ENCODE results near the gene SYNPO.

The SYNPO gene

DNA sequence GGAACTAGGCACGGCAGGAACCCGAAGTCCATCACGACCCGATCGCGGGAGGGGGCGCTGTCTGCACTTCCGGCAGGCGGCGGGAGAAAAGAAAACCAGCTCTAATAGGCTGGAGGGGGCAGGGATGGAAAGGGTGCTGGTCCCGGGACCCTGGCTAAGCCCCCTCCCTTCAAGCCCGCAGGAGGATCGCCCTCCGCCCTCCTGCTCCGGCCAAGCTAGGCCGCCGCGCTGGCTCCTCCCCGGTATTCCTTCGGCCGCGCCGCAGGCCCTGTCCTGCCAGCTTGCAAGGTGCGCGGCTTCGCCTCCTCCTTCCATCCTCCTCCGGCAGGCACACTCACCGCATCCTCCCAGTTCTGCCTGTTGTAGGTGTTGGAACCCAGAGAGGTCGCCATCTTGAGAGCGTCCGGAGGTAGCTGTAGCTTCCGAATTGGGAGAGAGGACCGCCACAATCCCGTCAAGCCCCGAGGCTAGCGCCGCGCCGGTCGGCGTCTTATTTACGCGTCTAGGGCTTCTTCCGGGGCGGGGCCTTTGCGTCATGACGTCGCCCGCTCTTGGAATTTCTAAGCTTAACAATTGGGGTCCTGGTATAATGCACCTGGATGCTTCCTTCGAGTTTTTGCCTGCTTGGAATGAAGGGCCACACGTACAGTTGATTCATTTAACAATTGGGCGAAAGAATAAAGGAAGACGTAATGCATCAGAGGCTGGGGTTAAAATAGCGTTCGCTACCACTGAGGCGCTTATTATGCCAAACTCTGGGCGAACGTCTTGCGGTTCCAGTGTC lies 60.3 kb downstream of the SYNPO start, which contains the start of gene RBM22:
Gene RBM22 (minus strand): TSS at position 469 of the 784 bp plus-strand sequence. CDS start 77 bp downstream, at position 392.
- DNase-seq (peak; percentile 91), ATAC-seq (peak; percentile 98)

DNA sequence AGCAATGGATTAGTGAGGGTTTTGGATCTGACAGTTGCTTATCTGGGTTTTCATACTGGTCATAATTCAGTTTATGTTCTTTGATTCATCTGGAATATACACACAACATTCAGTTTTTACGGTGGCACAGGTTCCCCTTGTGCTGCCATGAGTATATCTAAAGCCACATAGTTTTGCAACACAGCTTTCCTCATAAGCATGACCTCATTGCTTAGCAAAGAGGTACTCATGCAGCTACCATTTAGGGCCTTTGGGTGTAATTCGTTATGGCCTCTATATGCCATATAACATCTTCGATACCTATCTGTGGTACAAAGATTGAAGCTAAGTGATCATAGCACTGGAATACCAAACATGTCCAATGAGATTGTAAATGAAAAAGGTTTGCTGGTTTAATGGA lies 63.3 kb downstream of the SYNPO start:
- ATAC-seq (no peak), DNase-seq (no peak)

DNA sequence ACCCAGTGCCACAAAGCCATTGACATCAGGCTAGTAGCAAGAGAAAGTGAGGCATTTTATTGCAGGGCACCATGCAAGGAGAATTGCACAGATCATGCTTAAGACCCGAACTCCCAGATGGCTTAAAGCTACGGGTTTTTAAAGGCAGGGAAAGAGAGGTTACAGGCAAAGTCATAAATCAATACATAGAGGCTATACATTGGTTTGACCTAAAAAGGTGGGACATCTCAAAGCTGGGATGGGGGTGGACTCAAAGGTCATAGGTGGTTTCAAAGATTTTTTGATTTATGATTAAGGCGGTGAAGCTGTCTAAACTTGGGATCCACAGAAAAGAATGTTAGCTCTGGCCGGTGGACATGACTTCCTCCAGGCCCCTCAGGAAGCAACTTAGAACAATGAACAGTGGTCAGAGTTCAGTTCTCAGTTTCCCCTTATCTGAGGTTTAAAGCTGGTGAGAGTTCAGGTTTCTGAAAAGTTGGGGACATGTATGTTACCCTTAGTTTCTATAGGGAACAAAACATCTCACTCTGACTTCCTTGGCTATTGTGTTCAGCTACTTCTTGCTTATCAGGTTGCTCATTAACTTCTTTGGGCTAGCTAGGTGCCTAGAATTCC lies 66.4 kb downstream of the SYNPO start:
- DNase-seq (no peak), ATAC-seq (no peak)

Data from stimulated activated naive CD8-positive, alpha-beta T cell treated with anti-CD3 and anti-CD28 coated beads, Interleukin-15, Interleukin-2, amounts not matched to agents 100 U/mL and 50 U/mL, for 24 hours (primary cell).